SU-DHL-6 (cell line): ENCODE measurements around the gene SLC17A7.

Experiments
- H2AFZ ChIP-seq: fragments of 200-600 bp; sonication (generic); 2 replicates; pipeline ENCODE4 v1.6.1; 2014; ENCODE audit warnings: low read depth, mild to moderate bottlenecking, moderate library complexity, mixed read lengths, antibody characterized with exemption, low read length; ENCODE audit not compliant: severe bottlenecking
- H3F3A ChIP-seq: fragments of 200-600 bp; shearing (Covaris generic); 2 replicates; pipeline ENCODE4 v1.6.0; 2016; ENCODE audit warnings: antibody characterized with exemption, mild to moderate bottlenecking; ENCODE audit not compliant: insufficient read depth
- H3K27ac ChIP-seq: fragments of 200-600 bp; sonication (generic); 2 replicates; pipeline ENCODE4 v1.5.1; 2016; ENCODE audit warnings: low read depth, mild to moderate bottlenecking, low read length, moderate library complexity, mixed read lengths
- H3K27me3 ChIP-seq: fragments of 200-600 bp; sonication (generic), shearing (Covaris generic); 2 replicates; pipeline ENCODE4 v1.6.0; 2014; ENCODE audit warnings: mild to moderate bottlenecking, low read length
- H3K36me3 ChIP-seq: fragments of 200-600 bp; sonication (generic); 2 replicates; pipeline ENCODE4 v1.6.1; 2014; ENCODE audit warnings: mild to moderate bottlenecking, low read length, mixed read lengths
- H3K4me2 ChIP-seq: fragments of 300-600, 200-600 bp; shearing (Covaris generic), sonication (generic); 2 replicates; pipeline ENCODE4 v1.6.0; 2014; ENCODE audit warnings: low read length, low read depth, mild to moderate bottlenecking; ENCODE audit not compliant: poor library complexity, severe bottlenecking
- H3K4me3 ChIP-seq: fragments of 200-600 bp; sonication (generic); 2 replicates; pipeline ENCODE4 v1.5.1; 2014; ENCODE audit warnings: antibody characterized with exemption, low read length, mild to moderate bottlenecking, mixed read lengths; ENCODE audit not compliant: insufficient read depth, poor library complexity, severe bottlenecking
- H3K79me2 ChIP-seq: fragments of 200-600 bp; sonication (generic); 2 replicates; pipeline ENCODE4 v1.6.1; 2014; ENCODE audit warnings: mild to moderate bottlenecking, low read length, moderate library complexity; ENCODE audit not compliant: insufficient read depth
- H3K9ac ChIP-seq: fragments of 200-600 bp; sonication (generic); 2 replicates; pipeline ENCODE4 v1.7.0; 2014; ENCODE audit warnings: mild to moderate bottlenecking, low read length
- H3K9me2 ChIP-seq: fragments of 200-600 bp; sonication (generic); replicated peaks from 2 replicates; pipeline ENCODE4 v1.6.1; 2014; ENCODE audit warnings: low read length; ENCODE audit not compliant: insufficient read depth
- H3K9me3 ChIP-seq: fragments of 200-600 bp; sonication (generic); 2 replicates; pipeline ENCODE4 v1.6.1; 2014; ENCODE audit warnings: low read length, mixed read lengths; ENCODE audit not compliant: insufficient read depth
- H4K20me1 ChIP-seq: fragments of 200-600 bp; sonication (generic); 2 replicates; pipeline ENCODE4 v1.6.1; 2014; ENCODE audit warnings: low read depth, mild to moderate bottlenecking, antibody characterized with exemption, low read length, moderate library complexity, mixed read lengths
- EZH2phosphoT487 ChIP-seq: fragments of 200-600 bp; sonication (generic), shearing (Covaris generic); conservative IDR thresholded peaks from 2 replicates; pipeline ENCODE4 v1.6.1; 2018; ENCODE audit warnings: mild to moderate bottlenecking, antibody characterized with exemption, low read length, moderate library complexity, mixed read lengths
- TF ChIP-seq, protein P1 (sequence below): fragments of 200-600 bp; sonication (generic); IDR thresholded peaks from one replicate; pipeline ENCODE4 v1.5.1; 2017; ENCODE audit warnings: antibody characterized with exemption, mild to moderate bottlenecking, low read length, moderate library complexity; ENCODE audit not compliant: insufficient read depth, poor library complexity, severe bottlenecking

SLC17A7 gene

DNA sequence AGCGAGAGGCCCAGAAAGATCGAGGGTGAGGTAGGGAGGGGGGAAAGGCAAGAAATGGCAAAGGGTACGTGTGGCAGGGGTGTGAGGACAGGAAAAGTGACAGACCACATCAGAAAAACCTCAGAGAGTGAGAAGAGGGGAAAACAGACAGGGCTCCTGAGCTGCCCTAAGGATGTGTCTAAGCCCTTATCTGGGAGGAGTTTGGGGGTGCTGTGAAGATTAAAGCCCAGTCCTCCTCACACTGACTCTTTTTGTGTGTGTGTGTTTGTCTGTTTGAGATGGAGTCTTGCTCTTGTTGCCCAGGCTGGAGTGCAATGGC, 17.4 kb downstream of the SLC17A7 start:
- H3K27me3 ChIP-seq, result no peaks in the 10 kb centered on the region

GRCh38 chr19:49423071-49423984, 18.0 kb downstream of the SLC17A7 start, which contains the start of gene PTH2:
Gene PTH2, minus strand, starts transcription at chr19:49423441. Its CDS starts 102 bp downstream, at chr19:49423339.
- Histone ChIP-seq H3K79me2 (no peaks in the 10 kb centered on the region), H3K4me2 (no peak within 1 kb of the TSS), H3K27ac (no peak within 1 kb of the TSS), H3K9ac (no peak within 1 kb of the TSS), H3K27me3 (no peaks in the 10 kb centered on the region), H3F3A (no peaks in the 10 kb centered on the region), H3K36me3 (no peaks in the 10 kb centered on the region), H3K4me3 (no peak within 1 kb of the TSS), H3K9me3 (no peaks in the 10 kb centered on the region), H4K20me1 (no peaks in the 10 kb centered on the region), H3K9me2 (no peaks in the 10 kb centered on the region), H2AFZ (no peak within 1 kb of the TSS)
- TF ChIP-seq, protein P1, sequence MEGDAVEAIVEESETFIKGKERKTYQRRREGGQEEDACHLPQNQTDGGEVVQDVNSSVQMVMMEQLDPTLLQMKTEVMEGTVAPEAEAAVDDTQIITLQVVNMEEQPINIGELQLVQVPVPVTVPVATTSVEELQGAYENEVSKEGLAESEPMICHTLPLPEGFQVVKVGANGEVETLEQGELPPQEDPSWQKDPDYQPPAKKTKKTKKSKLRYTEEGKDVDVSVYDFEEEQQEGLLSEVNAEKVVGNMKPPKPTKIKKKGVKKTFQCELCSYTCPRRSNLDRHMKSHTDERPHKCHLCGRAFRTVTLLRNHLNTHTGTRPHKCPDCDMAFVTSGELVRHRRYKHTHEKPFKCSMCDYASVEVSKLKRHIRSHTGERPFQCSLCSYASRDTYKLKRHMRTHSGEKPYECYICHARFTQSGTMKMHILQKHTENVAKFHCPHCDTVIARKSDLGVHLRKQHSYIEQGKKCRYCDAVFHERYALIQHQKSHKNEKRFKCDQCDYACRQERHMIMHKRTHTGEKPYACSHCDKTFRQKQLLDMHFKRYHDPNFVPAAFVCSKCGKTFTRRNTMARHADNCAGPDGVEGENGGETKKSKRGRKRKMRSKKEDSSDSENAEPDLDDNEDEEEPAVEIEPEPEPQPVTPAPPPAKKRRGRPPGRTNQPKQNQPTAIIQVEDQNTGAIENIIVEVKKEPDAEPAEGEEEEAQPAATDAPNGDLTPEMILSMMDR, result no peak
- no peak for TF ChIP-seq EZH2phosphoT487

More for the DNA sequence above, 17.4 kb downstream of the SLC17A7 start:
- H4K20me1 ChIP-seq, result no peaks in the 10 kb centered on the region
- H3K79me2 ChIP-seq, result no peaks in the 10 kb centered on the region
- no peak overlapping the region for H2AFZ ChIP-seq
- no peak overlapping the region for H3K4me3 ChIP-seq
- no peak overlapping the region for H3K9ac ChIP-seq
- TF ChIP-seq EZH2phosphoT487, result no peak
- TF ChIP-seq, protein P1, result no peak
- no peaks in the 10 kb centered on the region for H3K36me3 ChIP-seq
- H3K4me2 ChIP-seq, result no peak overlapping the region
- no peaks in the 10 kb centered on the region for H3K9me3 ChIP-seq
- H3K27ac ChIP-seq, result no peak overlapping the region
- H3K9me2 ChIP-seq, result no peaks in the 10 kb centered on the region
- no peaks in the 10 kb centered on the region for H3F3A ChIP-seq

DNA sequence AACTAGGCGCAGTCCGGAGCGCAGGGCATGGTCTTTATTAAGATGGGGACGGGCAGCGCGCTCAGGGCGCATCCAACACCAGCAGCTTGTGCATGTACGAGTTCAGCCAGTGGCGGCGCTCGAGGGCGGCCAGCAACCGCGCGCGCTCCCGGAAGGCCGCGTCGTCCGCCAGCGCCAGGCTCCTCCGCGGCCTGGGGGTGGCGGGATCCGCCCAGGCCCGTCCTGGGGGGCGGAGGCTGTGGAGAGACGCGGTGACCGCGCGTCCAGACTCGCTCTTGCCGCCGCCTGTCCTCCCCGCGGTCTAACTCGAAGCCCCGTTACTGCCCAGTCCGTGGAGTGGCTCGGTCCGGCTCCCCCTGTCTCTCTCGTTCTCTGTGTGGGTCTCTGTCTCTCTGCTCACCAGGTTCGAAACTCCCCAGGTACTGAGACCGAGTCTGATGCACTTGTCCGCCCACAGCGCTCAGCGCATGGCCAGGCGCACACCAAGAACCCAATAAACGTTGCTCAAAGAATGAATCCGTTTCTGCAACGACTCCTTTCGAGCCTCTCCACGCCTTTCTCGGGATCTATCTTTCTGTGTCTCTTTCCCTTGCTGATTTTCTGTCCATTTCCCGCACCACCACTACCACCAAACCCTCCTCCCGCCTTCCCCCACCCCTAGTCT, 18.8 kb downstream of the SLC17A7 start:
- Histone ChIP-seq H3K36me3 (no peaks in the 10 kb centered on the region), H3K9me3 (no peaks in the 10 kb centered on the region), H3K79me2 (no peaks in the 10 kb centered on the region), H3F3A (no peaks in the 10 kb centered on the region), H3K27me3 (no peaks in the 10 kb centered on the region), H4K20me1 (no peaks in the 10 kb centered on the region), H3K4me2 (no peak overlapping the region), H3K4me3 (no peak overlapping the region), H3K9me2 (no peaks in the 10 kb centered on the region), H3K9ac (no peak overlapping the region), H3K27ac (no peak overlapping the region), H2AFZ (no peak overlapping the region)
- TF ChIP-seq, protein P1, result no peak
- TF ChIP-seq EZH2phosphoT487, result no peak
